Left renal cortex interstitium (tissue), 4 donors: ENCODE data around the gene APCDD1L. TPM values are rescaled to one million over a fixed set of nuclear protein-coding genes. Genes with fewer than 3 reads are reported as not detected.
"Not testable (repeated sequence)": the region's sequence is repeated elsewhere in the genome, so short reads cannot be mapped to it uniquely, and the experiment has no call there.

Source experiments
- DNase-seq, 4 donors: peaks; one replicate each; pipeline ENCODE4 v3.0.0-alpha.2; 2013; ENCODE audit warnings: low read depth in 4 of 4, low spot score in 2 of 4, missing footprints in 1 of 4
- polyA plus RNA-seq, 4 donors: library from polyadenylated mRNA; unstranded; fragments of 120-200 nt; gene quantifications; one replicate each; pipeline ENCODE4 v1.2.1, GENCODE V29; 2013; ENCODE audit not compliant: insufficient read length in 4 of 4

APCDD1L gene
- polyA plus RNA-seq, 4 donors, result 11.3 to 19.5 (median 13.7) TPM

DNA sequence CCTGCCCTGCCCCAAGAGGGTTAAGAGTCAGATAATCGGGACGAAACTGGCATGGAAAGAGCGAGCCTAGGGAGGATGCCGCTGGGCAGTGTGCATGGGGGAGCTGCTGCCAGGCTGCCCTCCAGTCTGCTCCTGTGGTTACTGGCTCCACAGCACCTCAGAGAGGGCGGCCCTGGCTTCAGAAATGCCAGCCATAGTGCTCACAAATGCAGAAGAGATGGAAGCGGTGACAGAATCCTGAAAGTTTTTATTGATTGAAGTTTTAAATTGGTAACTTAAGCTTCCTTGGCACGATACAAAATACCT lies 68.3 kb downstream of the APCDD1L start:
- DNase-seq, result no peak

DNA sequence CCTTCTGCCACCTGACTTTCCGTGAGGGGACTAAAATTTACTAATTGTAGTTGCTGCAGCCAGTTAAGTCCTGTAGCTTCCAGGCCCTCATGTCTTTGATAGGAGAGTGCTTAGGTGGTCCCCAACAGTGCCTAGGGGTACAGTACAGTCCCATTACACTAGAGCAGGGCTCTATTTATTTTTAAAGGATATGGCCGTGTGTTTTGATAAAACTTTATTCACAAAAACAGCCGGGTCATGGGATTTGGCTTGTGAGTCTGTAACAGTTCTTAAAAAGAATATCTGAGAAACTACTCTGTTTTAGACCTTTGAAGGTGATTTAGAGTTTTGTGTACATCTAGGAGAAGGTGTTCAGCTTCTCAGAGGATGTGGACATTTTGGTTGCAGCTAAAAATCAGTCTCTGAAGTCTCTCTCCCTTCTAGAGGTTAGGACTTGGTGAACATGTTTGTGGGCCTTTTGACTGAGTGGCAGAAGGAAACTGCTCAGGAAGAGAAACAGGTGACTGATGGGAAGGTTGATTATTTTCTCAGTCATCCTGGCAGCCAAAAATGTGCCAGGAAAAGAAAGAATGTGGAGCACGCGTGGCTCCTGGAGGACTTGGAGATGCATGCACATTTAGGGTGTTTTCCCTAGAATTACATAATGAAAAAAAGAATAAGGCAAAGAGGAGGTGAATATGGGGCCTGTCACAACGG lies 68.8 kb downstream of the APCDD1L start:
- DNase-seq, result no peak

DNA sequence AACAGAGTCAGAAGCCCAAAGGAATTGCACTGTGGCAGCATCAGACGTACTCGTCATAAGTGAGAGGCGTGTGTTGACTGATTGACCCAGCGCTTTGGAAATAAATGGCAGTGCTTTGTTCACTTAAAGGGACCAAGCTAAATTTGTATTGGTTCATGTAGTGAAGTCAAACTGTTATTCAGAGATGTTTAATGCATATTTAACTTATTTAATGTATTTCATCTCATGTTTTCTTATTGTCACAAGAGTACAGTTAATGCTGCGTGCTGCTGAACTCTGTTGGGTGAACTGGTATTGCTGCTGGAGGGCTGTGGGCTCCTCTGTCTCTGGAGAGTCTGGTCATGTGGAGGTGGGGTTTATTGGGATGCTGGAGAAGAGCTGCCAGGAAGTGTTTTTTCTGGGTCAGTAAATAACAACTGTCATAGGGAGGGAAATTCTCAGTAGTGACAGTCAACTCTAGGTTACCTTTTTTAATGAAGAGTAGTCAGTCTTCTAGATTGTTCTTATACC lies 70.4 kb downstream of the APCDD1L start:
- DNase-seq, result no peak

DNA sequence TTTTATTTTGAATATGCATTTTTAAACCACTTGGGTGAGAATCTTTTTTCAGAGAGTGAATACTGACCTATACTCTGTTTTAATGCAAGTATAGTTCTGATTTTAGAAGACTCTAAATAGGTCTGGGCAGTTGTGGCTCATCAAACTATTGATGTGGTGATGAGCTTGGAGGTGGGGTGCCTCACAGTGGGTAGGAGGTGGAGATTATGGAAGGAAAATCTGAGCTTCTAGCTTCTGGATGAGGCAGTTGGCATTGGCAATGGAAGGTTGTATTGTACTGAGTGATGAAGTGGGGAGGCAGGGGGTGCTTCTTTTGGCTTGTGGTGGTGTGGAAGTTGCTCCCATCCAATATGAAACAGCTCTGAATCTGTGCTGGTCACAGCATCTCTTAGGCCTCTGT lies 73.5 kb downstream of the APCDD1L start:
- no peak for DNase-seq

DNA sequence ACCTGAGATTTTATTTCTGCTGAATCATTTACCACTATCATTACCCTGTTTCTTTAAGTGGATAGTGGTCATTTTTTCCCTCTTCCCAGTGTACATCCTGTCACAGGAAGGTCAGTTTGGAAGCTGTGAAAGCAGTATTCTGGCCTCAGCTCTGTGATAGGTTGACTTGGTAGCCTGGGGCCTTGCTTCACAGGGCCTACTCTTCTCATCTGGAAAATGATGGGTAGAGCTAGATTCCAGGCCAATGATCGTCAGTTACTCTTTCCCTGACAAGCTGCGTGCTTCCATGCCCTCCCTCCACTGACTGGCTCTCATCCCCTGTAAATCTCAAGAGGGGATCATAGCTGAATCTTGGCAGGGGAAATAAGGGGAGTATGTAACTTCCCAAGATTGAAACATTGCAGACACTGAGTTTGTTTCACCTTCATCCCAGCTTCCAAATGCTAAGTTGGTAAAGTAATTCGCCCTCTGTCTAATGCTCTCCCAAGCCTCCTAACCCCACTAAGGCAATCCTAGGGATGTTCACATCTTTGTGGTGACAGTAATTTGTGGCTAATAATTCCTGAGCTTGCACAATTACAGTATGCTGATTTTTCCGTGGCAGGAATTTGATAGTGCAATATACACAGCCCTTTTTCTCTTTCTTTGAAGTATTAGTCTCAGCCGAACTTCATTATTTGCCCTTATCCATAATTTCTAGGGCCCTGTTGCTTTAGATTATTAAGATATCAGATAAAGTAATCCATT lies 75.0 kb downstream of the APCDD1L start:
- no peak for DNase-seq

DNA sequence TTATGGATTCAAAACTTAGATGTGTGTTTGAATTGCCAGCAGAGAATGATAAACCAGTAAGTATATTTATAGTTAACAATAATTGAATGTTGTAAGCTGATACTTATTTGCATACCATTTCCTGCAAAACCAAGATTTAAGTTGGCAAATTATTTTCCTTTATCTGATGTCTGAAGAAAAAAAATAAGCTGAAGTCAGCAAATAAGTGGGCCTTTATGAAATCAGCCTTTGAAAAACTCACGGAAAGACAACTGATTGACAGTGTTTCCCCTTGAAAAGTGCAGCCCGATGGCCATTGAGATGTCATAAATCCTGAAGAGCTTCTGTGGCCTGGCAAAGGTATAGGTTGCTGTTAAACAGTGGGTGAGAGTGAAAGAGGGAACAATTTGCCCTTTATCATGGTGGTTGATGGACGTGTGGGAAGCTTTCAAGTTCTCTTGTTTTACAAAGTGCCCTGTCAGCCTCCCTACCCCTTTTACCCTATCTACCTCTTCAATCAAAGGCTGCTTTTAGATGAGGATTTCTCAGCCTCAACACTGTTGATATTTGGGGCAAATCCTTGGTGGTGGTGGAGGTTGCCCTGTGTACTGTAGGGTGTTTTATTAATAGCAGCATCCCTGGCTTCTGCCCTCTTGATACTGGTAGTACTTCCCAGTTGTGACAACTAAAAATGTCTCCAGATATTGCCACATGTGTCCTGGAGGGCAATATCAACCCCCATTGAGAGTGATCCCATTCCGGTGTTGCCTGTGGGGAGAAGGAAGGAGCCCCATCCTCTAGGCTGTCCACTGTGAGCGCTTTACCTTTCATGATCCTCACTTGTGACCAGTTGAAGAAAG lies 76.0 kb downstream of the APCDD1L start:
- DNase-seq, result no peak

DNA sequence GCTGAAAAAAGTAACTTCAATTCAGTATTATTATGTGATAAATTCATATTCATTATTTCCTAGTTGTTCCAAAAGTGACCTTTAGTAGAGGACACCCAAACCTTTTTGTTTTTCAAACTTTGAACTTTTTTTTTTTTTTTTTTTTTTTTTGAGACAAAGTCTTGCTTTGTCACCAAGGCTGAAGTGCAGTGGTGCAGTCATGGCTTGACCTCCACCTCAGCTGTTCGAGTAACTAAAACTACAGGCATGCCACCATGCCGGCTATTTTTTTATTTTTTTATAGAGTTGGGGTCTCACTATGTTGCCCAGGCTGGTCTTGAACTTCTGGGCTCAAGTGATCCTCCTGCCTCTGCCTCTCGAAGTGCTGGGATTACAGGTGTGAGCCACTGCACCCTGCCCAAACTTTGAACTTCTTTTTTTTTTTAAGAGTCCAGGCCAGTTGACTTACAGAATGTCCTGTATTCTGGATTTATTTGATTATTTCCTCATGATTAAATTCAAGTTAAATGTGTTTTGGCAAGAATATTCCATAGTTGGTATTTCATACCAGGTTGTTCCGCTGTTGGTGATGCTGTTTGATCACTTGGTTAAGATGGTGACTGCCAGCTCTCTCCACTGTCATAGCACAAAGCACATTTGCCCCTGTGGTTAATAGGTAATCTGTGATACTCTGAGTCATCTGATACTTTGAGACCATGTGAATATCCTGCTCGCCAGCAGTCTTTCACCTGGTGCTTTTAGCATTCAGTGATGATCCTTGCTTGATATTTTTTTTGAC lies 78.1 kb downstream of the APCDD1L start:
- no peak for DNase-seq

DNA sequence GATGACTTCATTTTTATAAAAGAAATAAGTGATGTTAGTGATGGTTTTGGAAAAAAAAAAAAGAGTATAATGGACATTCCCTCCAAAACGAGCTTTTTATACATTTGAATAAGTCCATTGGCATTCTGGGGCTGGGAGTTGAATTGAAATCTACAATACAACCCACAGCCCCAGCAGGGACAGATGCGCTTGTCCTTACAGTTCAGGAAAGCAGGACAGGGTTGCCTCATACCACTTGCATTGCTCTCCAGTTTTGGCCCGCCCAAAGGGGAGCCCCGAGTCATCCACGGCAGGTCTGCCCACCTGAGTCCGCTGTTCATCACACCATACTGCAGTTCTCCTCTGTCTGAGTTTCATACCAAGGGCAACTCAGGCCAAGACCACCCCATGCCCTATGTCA lies 80.0 kb downstream of the APCDD1L start:
- DNase-seq, result no peak

DNA sequence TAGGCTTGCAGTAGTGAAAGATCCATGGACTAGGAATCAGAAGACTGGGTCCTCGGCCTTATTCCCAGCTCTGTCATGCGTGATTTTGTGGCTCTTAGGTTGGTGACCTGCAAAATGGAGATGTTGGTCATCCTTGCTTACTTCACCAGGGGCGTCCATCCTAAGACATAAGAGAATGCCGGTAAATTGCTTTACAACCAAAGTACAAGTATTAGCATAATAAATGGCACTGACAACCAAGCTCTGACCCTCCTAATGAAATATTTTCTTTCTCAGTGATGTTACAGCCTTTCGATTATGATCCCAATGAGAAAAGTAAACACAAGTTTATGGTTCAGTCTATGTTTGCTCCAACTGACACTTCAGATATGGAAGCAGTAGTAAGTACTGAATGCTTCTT lies 80.9 kb downstream of the APCDD1L start:
- DNase-seq, result no peak

DNA sequence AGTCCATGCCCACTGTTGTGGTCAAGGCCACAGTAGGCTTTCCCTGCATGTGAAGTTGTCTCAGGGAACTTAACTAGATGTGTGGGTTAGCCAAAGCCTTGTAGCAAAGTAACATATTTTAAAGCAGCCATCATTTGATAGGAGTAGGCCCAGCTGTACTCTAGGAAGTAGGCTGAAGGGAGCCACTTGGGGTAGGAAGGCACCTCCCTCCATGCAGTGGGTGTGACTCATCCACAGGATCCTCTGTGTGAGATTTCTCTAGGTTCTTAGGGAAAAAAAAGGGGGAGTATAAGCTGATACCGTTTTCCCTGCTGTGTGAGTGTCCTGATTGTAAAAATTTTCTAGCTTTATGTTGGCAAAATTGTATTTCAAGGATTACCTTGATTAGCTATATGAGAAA lies 81.4 kb downstream of the APCDD1L start:
- DNase-seq, result no peak

DNA sequence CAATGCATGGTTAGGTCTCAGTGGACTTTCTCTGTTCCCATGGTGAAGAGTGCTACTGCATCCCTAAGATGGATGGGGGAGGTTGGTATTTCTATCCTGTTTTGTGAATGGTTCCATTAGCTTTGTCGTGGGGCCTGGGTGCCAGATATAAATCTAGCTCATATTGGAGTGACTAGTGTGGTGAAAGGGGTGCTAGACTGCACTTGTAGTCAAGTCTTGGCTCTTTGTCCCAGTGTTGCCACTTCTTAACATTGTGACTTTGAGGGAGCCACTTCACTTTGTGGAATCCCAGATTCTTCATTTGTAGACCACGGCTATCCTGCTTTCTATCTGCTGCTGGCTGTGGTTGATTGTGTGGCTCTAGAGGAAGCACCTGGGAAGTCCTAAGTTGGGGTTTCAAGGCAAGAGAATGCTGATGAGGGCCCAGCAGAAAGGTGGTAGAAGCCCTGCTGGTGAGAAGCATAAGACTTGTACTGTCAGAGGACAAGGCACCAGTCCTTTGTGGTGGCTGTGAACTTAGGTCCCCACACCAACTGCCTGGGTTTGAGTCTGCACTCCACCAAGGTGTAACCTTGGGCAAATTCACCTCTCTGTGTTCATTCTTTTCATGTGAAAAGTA lies 82.1 kb downstream of the APCDD1L start:
- no peak for DNase-seq

DNA sequence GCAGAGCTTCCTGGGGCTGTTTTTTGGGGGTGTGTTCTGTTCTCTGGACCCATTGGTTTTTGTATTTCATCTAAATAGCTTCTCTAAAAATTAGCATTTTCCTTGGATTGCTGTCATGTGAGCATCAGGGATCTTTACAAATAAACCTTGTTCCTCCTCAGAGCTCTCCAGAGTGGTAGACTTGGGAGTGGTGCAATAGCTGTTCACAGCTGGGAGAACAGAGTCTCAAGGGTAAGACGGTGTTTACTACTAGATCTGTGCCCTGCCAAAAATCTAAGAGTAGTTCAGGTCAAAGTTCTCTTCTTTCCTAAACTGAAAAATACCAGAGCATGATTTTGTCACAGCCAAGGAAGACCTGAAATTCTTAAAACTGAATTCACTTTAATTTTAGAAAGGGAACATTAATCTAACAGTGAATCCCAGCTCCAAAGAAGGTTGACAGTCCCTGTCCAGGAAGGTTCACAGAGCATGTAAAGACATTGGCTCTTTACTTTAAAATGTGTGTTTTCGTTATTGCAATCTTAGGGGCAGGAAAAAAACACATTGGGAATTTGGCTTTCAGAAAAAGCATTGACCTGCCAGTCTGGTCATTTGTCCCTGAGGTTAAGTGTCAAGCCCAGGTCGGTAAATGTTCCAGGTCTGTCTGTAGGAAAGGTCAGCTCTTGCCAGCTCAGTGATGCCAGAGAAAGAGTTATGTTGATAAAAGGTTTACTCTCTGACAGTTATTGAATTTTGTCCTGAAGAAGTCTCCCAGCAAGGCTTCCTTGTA lies 82.8 kb downstream of the APCDD1L start:
- no peak for DNase-seq

DNA sequence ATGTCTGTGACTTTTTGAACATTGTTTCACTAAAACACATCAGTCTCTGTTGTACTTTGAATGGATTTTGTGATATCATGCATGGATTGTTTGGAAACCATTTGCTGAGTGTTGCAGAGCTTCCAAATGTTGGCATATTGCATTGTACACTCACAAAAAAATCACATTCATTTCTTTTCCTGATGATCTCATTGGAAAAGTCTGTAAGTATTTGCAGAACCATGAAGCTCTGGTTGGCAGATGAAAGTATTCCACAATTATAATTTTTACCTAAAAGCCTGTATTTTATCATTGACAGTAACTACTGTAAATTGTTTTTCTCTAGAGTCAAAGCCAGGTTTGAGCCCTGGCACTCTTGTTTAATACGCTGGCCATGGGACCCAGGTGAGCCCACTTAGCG lies 84.1 kb downstream of the APCDD1L start:
- DNase-seq, result no peak

DNA sequence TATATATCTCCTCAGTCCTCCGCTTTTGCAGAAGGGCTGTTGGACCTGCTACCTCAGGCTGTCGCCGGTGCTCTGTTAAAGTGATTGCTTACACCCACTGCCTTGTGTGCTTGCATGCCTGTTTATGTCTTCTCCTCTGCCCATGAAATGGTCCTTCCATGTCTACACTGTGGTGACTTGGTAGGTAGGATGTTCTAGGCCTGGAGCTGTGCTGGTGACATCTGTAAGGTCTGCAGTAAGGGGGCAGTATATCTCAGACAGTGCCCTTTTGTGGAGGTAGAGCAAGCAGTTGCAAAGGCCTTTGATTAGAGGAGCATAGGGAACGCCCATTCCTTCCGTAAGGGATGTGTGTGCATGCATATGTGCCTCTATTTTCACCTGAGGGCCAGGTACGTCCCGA lies 85.9 kb downstream of the APCDD1L start:
- DNase-seq, result no peak

DNA sequence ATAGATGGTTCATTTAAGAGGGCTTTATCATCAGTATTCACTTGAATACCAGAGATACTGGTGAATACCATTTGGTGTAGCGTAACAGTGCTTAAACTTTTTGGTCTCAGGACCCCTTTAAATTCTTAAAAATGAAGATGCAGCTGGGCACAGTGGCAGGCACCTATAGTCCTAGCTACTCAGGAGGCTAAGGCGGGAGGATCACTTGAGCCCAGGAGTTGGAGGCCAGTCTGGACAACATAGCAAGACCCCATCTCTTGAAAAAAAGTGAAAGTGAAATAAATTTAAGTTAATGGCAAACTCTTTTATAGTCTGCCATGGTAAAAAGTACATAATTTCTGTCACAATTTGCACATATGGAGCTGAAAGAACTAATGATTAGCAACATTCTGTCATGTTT lies 86.8 kb downstream of the APCDD1L start:
- no peak for DNase-seq

DNA sequence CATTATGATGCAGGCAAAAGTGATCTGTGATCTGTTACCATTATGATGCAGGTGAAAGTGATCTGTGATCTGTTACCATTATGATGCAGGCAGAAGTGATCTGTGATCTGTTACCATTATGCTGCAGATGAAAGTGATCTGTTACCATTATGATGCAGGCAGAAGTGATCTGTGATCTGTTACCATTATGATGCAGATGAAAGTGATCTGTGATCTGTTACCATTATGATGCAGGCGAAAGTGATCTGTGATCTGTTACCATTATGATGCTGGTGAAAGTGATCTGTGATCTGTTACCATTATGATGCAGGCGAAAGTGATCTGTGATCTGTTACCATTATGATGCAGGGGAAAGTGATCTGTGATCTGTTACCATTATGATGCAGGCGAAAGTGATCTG lies 87.6 kb downstream of the APCDD1L start:
- not testable (repeated sequence) for DNase-seq

DNA sequence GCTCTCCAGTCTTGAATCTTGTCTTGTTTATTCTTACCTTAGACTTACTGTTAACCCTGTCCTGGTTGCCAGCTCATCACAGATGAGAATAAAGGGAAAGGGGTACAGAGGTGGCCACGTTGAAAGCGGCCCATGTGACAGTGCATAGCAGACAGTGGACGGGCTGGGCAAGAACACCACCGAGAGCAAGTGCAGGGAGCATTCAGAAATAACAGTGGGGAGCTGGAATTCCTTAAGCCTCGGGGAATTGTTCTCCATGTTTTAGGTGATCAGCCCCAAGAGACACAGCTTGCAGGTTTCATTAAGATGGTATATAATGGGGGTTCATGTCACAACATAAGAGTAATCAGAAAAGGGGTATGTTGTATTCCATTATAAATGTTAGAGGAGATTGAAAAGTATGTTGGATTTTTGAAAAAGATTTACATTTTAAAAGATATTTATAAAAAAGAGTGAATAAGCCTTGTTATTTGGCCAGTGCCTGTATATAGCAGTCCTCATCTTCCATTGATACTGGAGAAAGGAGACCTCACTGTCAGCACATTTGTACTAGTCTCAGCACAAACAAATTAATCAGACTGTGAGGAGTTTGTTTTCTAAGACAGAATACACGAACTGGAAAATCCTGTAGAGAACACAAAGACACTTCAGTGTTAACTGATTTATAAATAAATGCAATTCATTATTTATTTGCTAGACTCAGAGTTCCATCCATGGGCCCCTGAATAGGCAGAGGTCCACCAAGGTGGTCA lies 90.8 kb downstream of the APCDD1L start:
- DNase-seq, result no peak

DNA sequence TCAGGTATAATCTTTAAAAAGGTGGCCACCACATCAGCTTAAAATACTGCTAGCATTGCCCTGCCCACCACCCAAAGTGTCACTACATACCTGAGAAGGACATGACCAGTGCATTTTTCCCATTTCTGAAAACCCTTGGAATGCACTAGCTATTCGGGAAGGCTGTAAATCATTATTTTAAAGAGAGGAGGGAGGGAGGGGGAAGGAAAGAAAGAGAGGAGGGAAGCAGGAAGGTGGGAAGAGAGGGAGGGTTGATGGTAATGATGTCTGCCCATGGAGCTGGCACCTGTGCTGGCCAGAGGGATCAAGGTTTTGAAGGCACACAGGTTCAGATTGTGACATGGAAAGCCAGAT lies 93.7 kb downstream of the APCDD1L start:
- no peak for DNase-seq
